ENCODE measurements around the gene SCGB1A1. TPM values are rescaled to one million over a fixed set of nuclear protein-coding genes. Genes with fewer than 3 reads are reported as not detected.
A peak's percentile ranks its signal among the peaks of the same experiment; 100 is the strongest.

Gene SCGB1A1
- total and polyA plus RNA-seq, 11 donors = not detected

GRCh38 chr11:62433904-62434276, 15.1 kb downstream of the SCGB1A1 start:
- Histone ChIP-seq H3K4me3 (peak overlapping the region in 3 of 12 donors; percentile 3 to 4 (median 3)), H3K36me3 (no peaks in the 10 kb centered on the region), H3K27me3 (no peaks in the 10 kb centered on the region), H3K9me3 (no peaks in the 10 kb centered on the region), H3K4me1 (peaks cover 0 to 71% (median 18%) of the 10 kb centered on the region in 12 donors), H3K27ac (peak overlapping the region; percentile 3 to 84 (median 45))
- ATAC-seq (peak in 3 of 4 donors; percentile 35 to 55 (median 54)), DNase-seq (no peak)
- TF ChIP-seq POLR2A (IDR thresholded peaks at IDR 0.05) = no peak
- TF ChIP-seq, protein P1, sequence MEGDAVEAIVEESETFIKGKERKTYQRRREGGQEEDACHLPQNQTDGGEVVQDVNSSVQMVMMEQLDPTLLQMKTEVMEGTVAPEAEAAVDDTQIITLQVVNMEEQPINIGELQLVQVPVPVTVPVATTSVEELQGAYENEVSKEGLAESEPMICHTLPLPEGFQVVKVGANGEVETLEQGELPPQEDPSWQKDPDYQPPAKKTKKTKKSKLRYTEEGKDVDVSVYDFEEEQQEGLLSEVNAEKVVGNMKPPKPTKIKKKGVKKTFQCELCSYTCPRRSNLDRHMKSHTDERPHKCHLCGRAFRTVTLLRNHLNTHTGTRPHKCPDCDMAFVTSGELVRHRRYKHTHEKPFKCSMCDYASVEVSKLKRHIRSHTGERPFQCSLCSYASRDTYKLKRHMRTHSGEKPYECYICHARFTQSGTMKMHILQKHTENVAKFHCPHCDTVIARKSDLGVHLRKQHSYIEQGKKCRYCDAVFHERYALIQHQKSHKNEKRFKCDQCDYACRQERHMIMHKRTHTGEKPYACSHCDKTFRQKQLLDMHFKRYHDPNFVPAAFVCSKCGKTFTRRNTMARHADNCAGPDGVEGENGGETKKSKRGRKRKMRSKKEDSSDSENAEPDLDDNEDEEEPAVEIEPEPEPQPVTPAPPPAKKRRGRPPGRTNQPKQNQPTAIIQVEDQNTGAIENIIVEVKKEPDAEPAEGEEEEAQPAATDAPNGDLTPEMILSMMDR (IDR thresholded peaks at IDR 0.05) = no peak
- 55 to 58% (median 56%) methylated on average over 6 of the region's 6 CpGs for WGBS, 4 donors
- intact Hi-C loops (cut with DNase I) = loop anchor here in 1 of 10 donors (5.0 kb wide), 1 partner anchor 68 kb away; no protein-coding TSS in a partner anchor

DNA sequence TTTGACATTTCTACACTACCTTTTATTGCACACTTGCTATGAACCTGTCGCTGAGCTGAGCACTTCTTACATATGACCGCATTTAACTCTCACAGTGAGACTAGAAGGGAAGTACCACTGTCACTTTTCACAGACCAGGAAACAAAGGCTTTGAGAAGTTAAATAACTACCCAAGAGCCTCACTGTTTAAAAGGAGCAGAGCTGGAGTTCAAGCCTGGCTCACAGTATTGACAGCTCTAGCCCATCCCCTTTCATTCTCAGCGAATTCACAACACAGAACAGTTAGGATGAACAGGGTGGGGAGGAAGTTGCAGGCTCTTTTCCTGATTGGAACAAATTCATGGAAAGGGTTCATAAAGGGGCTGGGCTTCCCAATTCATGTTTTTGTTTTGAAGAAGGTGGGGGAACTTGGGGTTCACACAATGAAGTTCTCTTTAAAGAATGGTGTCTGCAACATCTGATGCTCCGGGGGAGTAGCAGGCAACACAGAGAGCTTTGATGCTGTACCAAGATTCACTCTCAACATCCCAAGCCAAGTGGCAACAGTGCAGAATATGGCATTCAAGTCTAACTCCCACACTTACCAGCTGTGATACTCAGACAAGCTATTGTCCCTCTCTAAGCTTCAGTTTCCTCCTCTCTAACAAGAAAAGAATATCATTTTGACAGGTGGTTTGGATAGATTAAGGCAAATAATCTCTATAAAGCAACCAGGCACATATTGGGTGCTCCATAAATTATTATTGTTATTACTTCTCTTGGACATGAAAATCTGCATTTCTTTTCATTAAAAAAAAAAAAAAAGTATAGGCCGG, 17.2 kb downstream of the SCGB1A1 start:
- ATAC-seq (peak in 3 of 4 donors; percentile 28 to 52 (median 43)), DNase-seq (no peak)
- intact Hi-C loops (cut with DNase I) = no loop called here
- H3K9me3 ChIP-seq = no peaks in the 10 kb centered on the region
- H3K4me1 ChIP-seq = peaks cover 0 to 69% (median 31%) of the 10 kb centered on the region in 12 donors
- WGBS, 4 donors = 49 to 59% (median 55%) methylated on average over 5 of the region's 5 CpGs
- no peaks in the 10 kb centered on the region for H3K36me3 ChIP-seq
- peak overlapping the region in 10 of 12 donors; percentile 24 to 84 (median 52) for H3K27ac ChIP-seq
- no peak for TF ChIP-seq POLR2A (IDR thresholded peaks at IDR 0.05)
- TF ChIP-seq, protein P1 (IDR thresholded peaks at IDR 0.05) = no peak
- H3K27me3 ChIP-seq = no peaks in the 10 kb centered on the region
- no peak overlapping the region for H3K4me3 ChIP-seq

GRCh38 chr11:62437616-62438015, 18.8 kb downstream of the SCGB1A1 start:
- no peaks in the 10 kb centered on the region for H3K36me3 ChIP-seq
- TF ChIP-seq POLR2A (IDR thresholded peaks at IDR 0.05) = no peak
- TF ChIP-seq, protein P1 (IDR thresholded peaks at IDR 0.05) = no peak
- WGBS, 4 donors = 94 to 100% (median 96%) methylated on average over 1 of the region's 1 CpG
- no peaks in the 10 kb centered on the region for H3K27me3 ChIP-seq
- no peaks in the 10 kb centered on the region for H3K9me3 ChIP-seq
- intact Hi-C loops (cut with DNase I) = no loop called here
- peak overlapping the region in 1 of 12 donors; percentile 0 for H3K27ac ChIP-seq
- ATAC-seq = no peak
- peaks cover 0 to 57% (median 31%) of the 10 kb centered on the region in 12 donors for H3K4me1 ChIP-seq
- DNase-seq = no peak
- no peak overlapping the region for H3K4me3 ChIP-seq

- Histone ChIP-seq H3K9me3 (no peaks in the 10 kb centered on the region), H3K27ac (no peak overlapping the region), H3K4me1 (peaks cover 0 to 53% (median 30%) of the 10 kb centered on the region in 12 donors), H3K4me3 (no peak overlapping the region), H3K27me3 (no peaks in the 10 kb centered on the region), H3K36me3 (no peaks in the 10 kb centered on the region)
- TF ChIP-seq, protein P1 (IDR thresholded peaks at IDR 0.05) = no peak
- TF ChIP-seq POLR2A (IDR thresholded peaks at IDR 0.05) = no peak
- intact Hi-C loops (cut with DNase I) = no loop called here
- ATAC-seq = no peak
- 83 to 88% (median 86%) methylated on average over 4 of the region's 4 CpGs for WGBS, 4 donors
- DNase-seq = no peak
Measured at GRCh38 chr11:62438641-62439040, 19.8 kb downstream of the SCGB1A1 start.
